Breast epithelium (tissue), 4 donors: Measurements from ENCODE around the gene SLC15A2. TPM values are rescaled to one million over a fixed set of nuclear protein-coding genes. Genes with fewer than 3 reads are reported as not detected.

Source experiments
- DNase-seq, 2 donors: peaks; one replicate each; pipeline ENCODE4 v3.0.0-alpha.2; 2019; ENCODE audit warnings: low spot score in 2 of 2
- H3K27ac ChIP-seq, 2 donors: fragments of 200-600 bp; sonication (generic) in 1 of 2; one replicate each; pipeline ENCODE4 v1.5.1; 2016 to 2019; ENCODE audit warnings: mild to moderate bottlenecking in 1 of 2
- H3K27me3 ChIP-seq, 2 donors: fragments of 200-600 bp; sonication (generic) in 1 of 2; one replicate each; pipeline versions ENCODE4 v1.5.1 to v1.6.0; 2017 to 2019; ENCODE audit warnings: control low read depth in 1 of 2, mild to moderate bottlenecking in 1 of 2
- H3K36me3 ChIP-seq: fragments of 200-600 bp; one replicate; pipeline ENCODE4 v1.5.1; 2019
- H3K4me1 ChIP-seq, 2 donors: fragments of 200-600 bp; sonication (generic); one replicate each; pipeline ENCODE4 v1.5.1; 2016 to 2019; ENCODE audit warnings: control low read depth in 1 of 2
- H3K4me3 ChIP-seq, 3 donors: fragments of 200-600 bp; sonication (generic); 1 replicate in 2 of 3; 2 replicates in 1 of 3; pipeline ENCODE4 v1.5.1; 2016 to 2019; ENCODE audit warnings: mild to moderate bottlenecking in 3 of 3, moderate library complexity in 2 of 3
- H3K9me3 ChIP-seq, 2 donors: fragments of 200-600 bp; sonication (generic) in 1 of 2; one replicate each; pipeline ENCODE4 v1.5.1; 2016 to 2019; ENCODE audit warnings: control low read depth in 1 of 2
- POLR2A ChIP-seq: fragments of 450-650 bp; IDR thresholded peaks from one replicate; pipeline ENCODE4 v1.6.1; 2016; ENCODE audit warnings: antibody characterized with exemption, mild to moderate bottlenecking, moderate library complexity
- POLR2AphosphoS5 ChIP-seq, 3 donors: sonication (generic); formaldehyde crosslinking; IDR thresholded peaks; one replicate each; pipeline ENCODE4 v1.6.1; 2017; ENCODE audit warnings: antibody characterized with exemption in 3 of 3
- intact Hi-C: fragments of 100-400 bp; cut with DNase I; formaldehyde crosslinking; loops from one replicate; pipeline ENCODE4 v1.15.1; 2023; ENCODE audit warnings: low total_unique reads
- total RNA-seq, 3 donors: library from RNA; depleted of rRNA; stranded (reverse); fragments of >200 nt; gene quantifications; one replicate each; pipeline ENCODE4 v1.1.0, GENCODE V29; 2016
- TF ChIP-seq, protein P1 (sequence below), 3 donors: fragments of 450-650 bp; IDR thresholded peaks; one replicate each; pipeline ENCODE4 v1.5.1; 2016 to 2017; ENCODE audit warnings: antibody characterized with exemption in 3 of 3, mild to moderate bottlenecking in 3 of 3, moderate library complexity in 3 of 3

SLC15A2 gene
- total RNA-seq, 3 donors from 2014 or later: 0.98 to 4.1 (median 2.2) TPM

GRCh38 chr3:121883507-121883906 is 10.7 kb upstream of the SLC15A2 start:
- TF ChIP-seq POLR2AphosphoS5 (IDR thresholded peaks at IDR 0.05) (no peak), POLR2A (no peak)
- TF ChIP-seq, protein P1, sequence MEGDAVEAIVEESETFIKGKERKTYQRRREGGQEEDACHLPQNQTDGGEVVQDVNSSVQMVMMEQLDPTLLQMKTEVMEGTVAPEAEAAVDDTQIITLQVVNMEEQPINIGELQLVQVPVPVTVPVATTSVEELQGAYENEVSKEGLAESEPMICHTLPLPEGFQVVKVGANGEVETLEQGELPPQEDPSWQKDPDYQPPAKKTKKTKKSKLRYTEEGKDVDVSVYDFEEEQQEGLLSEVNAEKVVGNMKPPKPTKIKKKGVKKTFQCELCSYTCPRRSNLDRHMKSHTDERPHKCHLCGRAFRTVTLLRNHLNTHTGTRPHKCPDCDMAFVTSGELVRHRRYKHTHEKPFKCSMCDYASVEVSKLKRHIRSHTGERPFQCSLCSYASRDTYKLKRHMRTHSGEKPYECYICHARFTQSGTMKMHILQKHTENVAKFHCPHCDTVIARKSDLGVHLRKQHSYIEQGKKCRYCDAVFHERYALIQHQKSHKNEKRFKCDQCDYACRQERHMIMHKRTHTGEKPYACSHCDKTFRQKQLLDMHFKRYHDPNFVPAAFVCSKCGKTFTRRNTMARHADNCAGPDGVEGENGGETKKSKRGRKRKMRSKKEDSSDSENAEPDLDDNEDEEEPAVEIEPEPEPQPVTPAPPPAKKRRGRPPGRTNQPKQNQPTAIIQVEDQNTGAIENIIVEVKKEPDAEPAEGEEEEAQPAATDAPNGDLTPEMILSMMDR (IDR thresholded peaks at IDR 0.05): peak in 1 of 3 donors; percentile 18
- no peak overlapping the region for H3K4me3 ChIP-seq
- H3K27ac ChIP-seq: no peak overlapping the region
- no peak for DNase-seq
- H3K27me3 ChIP-seq: no peaks in the 10 kb centered on the region
- intact Hi-C loops: no loop called here
- no peaks in the 10 kb centered on the region for H3K36me3 ChIP-seq
- H3K4me1 ChIP-seq: no peaks in the 10 kb centered on the region
- no peaks in the 10 kb centered on the region for H3K9me3 ChIP-seq

DNA sequence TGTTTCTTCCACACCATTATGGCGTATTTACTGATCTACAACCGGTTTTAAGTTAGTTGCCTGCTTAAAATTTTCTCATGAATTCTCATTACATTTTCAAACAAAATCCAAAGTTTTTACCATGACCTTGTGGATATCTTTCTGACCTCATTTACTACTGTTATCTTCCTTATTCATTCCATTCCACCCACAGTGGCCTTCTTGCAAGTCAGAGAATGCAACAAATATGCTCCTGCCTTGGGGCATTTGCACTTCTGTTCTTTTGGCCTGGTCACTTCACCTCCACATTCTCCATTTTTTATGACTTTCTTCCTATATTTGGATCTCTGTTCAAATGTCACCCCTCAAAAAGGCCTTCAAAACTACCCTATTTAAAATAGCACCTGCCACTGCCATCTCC is 8.8 kb upstream of the SLC15A2 start:
- intact Hi-C loops: no loop called here
- Histone ChIP-seq H3K9me3 (no peaks in the 10 kb centered on the region), H3K27ac (no peak overlapping the region), H3K36me3 (no peaks in the 10 kb centered on the region), H3K4me1 (no peaks in the 10 kb centered on the region), H3K4me3 (no peak overlapping the region), H3K27me3 (no peaks in the 10 kb centered on the region)
- no peak for DNase-seq
- TF ChIP-seq, protein P1 (IDR thresholded peaks at IDR 0.05): no peak
- TF ChIP-seq POLR2A (no peak), POLR2AphosphoS5 (IDR thresholded peaks at IDR 0.05) (no peak)

DNA sequence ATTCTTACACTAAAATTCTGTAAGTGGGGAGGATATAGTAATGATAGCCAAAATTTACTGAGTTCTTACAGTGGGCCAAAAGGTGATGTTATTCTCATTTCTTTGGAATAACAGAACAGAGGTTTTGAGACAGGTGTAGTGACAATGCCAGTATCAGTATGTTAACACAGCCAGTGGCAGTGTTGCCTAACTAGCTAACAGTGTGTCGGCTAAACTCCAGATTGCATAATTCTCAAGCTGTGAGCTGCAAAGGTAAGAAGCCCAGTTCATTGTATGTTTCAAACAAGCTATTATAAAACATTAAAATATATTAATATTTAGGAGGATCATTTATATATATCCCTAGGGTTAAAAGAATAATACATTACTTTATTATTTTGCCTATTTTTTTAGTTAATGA is 920 bp downstream of the SLC15A2 start:
- Histone ChIP-seq H3K27me3 (no peaks in the 10 kb centered on the region), H3K4me1 (peaks cover 0 to 5% of the 10 kb centered on the region in 2 donors), H3K36me3 (no peaks in the 10 kb centered on the region), H3K9me3 (no peaks in the 10 kb centered on the region), H3K4me3 (no peak overlapping the region), H3K27ac (peak overlapping the region in 1 of 2 donors; percentile 66)
- no peak for TF ChIP-seq POLR2A
- TF ChIP-seq, protein P1 (IDR thresholded peaks at IDR 0.05): no peak
- no peak for TF ChIP-seq POLR2AphosphoS5 (IDR thresholded peaks at IDR 0.05)
- intact Hi-C loops: no loop called here
- no peak for DNase-seq

DNA sequence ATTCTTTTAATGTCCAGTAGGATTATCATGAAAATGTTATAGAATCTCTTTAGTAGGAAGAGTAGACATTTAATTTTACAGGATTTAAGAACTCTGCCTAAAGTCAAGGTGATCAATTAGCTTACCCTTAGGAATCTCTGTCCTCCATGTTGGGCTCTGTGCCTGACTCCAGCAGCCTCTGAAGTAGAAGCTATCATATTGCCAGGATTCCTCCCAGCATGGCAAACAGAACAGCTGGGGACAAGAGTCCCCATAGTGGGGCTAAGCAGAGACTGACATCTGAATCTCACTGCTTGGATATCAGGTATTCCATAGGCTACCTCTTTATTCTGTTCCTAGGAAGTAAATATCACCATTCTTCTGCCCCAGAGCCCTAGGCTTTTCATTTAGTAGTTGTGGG is 1.5 kb downstream of the SLC15A2 start:
- DNase-seq: no peak
- H3K36me3 ChIP-seq: no peaks in the 10 kb centered on the region
- H3K27me3 ChIP-seq: no peaks in the 10 kb centered on the region
- no peak overlapping the region for H3K27ac ChIP-seq
- H3K9me3 ChIP-seq: no peaks in the 10 kb centered on the region
- intact Hi-C loops: no loop called here
- no peak overlapping the region for H3K4me3 ChIP-seq
- TF ChIP-seq POLR2A (no peak), POLR2AphosphoS5 (IDR thresholded peaks at IDR 0.05) (no peak)
- TF ChIP-seq, protein P1 (IDR thresholded peaks at IDR 0.05): no peak
- peaks cover 0 to 5% of the 10 kb centered on the region in 2 donors for H3K4me1 ChIP-seq

- no peaks in the 10 kb centered on the region for H3K36me3 ChIP-seq
- peaks cover 0 to 5% of the 10 kb centered on the region in 2 donors for H3K4me1 ChIP-seq
- intact Hi-C loops: no loop called here
- DNase-seq: no peak
- no peak overlapping the region for H3K4me3 ChIP-seq
- no peak for TF ChIP-seq POLR2AphosphoS5 (IDR thresholded peaks at IDR 0.05)
- TF ChIP-seq POLR2A: no peak
- TF ChIP-seq, protein P1 (IDR thresholded peaks at IDR 0.05): no peak
- H3K9me3 ChIP-seq: no peaks in the 10 kb centered on the region
- H3K27me3 ChIP-seq: no peaks in the 10 kb centered on the region
- H3K27ac ChIP-seq: no peak overlapping the region
Measured at GRCh38 chr3:121896823-121897222, 2.6 kb downstream of the SLC15A2 start.
